Activated CD4-positive, CD25-positive, alpha-beta regulatory T cell (primary cell): Measurements from ENCODE around the gene SAMD4A.

Experiments used
- DNase-seq, 4 experiments: peaks; one replicate each; lab custom pipeline; 2025; lab: John Stamatoyannopoulos, UW

Gene SAMD4A

GRCh38 chr14:54834727-54835126 is 267.8 kb downstream of the SAMD4A start:
- DNase-seq = no peak

GRCh38 chr14:54836231-54836630 is 269.3 kb downstream of the SAMD4A start:
- DNase-seq = no peak

GRCh38 chr14:54837508-54838149 is 270.7 kb downstream of the SAMD4A start:
- no peak for DNase-seq

GRCh38 chr14:54838931-54839512 is 272.1 kb downstream of the SAMD4A start:
- no peak for DNase-seq

GRCh38 chr14:54839701-54840119 is 272.8 kb downstream of the SAMD4A start:
- DNase-seq = no peak

GRCh38 chr14:54840336-54840735 is 273.4 kb downstream of the SAMD4A start:
- DNase-seq = no peak

GRCh38 chr14:54840798-54841197 is 273.9 kb downstream of the SAMD4A start:
- DNase-seq = no peak
